HG03432 (cell line): ENCODE measurements around the gene OLR1.
A peak's percentile ranks its signal among the peaks of the same experiment; 100 is the strongest.

Experiments used
- ATAC-seq: cut with Tn5 transposase; IDR thresholded peaks from one replicate; pipeline ENCODE4 v1.9.1; 2021; ENCODE audit warnings: mild to moderate bottlenecking, moderate library complexity; ENCODE audit not compliant: unreplicated experiment

The OLR1 gene

DNA sequence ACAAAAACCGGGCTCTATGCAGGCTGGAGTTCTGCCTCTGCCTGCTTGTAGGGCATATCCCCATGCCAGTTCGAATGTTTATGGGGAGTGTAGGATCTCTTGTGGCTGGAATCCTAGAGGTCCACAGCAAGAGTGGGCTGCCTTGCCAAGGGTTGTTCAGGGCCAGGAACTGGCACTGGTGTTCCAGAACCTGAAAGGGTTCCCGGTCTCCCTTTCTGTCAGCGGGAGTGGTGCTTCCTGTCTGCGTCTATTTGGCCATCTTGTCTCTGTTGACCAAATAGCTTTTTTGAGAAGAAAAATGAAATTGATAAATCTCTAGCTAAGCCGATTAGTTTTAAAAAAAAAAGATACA is 17.8 kb downstream of the OLR1 start:
- no peak for ATAC-seq

- ATAC-seq: peak; percentile 67
Measured at GRCh38 chr12:10153271-10154144, 18.4 kb downstream of the OLR1 start.

DNA sequence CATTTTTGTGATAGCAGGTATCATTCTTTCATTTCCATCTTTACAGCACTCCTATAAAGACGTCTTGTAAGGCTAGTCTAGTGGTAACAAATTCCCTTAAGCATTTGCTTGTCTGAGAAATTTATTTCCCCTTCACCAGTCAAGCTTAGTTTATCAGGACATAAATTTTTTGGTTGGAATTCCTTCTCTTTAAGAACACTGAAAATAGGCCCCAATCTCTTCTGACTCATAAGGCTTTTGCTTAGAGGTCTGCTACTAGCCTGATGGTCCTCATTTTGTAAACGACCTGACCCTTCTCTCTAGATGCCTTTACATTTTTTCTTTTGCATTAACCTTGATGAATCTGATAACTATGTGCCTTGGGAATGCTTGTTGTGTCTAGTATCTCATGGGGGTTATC is 20.3 kb downstream of the OLR1 start:
- ATAC-seq: no peak

DNA sequence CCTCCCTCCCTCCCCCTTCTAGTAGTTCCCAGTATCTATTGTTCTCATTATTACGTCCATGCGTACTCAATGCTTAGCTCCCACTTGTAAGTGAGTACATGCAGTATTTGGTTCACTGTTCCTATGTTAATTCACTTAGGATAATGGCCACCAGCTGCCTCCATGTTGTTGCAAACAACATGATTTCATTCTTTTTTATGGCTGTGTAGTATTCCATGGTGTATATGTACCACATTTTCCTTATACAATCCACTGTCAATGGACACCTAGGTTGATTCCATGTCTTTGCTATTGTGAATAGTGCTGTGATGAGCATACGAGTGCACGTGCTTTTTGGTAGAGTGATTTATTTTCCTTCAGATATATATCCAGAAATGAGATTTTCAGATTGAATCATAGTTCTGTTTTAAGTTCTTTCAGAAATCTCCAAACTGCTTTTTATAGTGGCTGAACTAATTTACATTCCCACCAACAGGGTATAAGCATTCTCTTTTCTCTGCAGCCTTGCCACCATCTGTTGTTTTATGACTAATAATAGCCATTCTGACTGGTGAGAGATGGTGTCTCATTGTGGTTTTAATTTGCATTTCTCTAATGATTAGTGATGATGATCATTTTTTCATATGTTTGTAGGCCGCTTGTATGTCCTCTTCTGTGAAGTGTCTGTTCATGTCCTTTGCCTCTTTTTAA is 24.1 kb downstream of the OLR1 start:
- ATAC-seq: peak; percentile 88

DNA sequence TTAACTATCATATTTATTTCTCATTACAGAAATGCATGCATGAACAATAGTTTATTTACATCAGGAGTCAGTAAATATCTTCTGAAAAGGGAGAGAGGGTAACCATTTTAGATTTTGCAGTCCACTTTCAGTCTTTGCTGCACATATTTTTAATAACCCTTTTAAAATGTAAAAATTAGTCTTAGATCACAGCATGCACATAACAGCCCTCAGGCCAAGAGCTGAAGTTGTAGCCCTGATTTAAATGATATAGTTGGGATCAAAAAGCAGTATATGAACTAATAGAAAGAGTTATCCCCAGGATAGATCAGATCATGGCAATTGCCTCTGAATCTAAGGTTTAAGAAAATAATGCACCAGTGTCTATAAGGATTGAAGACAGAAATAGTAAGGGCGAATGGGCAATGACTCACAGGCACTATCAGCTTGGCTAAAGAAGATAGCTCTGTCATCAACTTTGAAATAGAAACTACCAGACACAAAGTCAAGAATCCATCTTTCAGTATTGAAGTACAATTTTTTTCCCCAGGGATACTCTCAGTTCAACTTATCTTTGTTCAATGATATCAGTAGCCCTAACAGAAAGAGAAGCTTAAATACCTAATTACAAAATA is 28.8 kb downstream of the OLR1 start:
- no peak for ATAC-seq

DNA sequence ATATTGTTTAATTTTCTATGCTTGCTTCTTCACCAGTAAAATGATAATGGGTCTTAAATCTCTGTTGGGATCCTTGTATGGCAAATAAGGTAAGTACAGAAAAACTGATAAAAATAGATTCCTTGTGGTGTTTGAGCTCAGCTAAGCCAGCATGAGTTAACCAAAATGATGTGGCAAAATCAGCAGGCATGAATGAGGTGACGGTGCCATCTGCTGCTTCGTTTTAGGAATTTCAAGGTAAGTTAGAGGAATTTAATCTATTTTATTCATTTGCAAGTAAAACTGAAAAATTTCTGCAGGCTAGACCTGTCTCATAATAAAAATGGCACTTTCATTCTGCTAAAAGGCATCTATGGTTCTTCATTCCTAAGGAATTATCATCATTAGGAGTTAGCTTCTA is 31.9 kb downstream of the OLR1 start:
- no peak for ATAC-seq

DNA sequence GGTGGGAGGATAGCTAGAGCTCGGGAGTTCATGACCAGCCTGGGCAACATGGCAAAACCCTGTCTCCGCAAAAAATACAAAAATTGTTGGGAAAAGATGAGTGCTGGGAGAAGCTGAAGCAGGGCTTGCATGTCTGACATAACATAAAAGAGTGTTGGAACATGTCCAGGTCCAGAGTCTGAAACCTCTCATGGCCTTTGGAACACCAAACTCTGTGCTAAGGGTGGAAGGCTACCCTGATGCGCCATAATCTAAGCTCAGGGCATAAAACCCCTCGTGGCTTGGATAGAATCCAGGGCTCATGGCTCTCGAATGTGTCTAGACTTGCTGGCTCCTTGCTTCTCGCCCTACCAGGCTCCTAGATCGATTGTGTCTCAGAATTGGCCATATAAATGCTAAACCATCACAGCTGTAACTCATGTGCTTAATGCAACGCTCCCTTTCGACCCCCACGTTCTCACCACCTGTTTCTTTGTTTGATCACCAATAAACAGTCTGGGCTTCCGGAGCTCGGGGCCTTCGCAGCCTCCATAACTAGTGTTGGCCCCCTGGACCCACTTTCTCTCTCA is 35.2 kb downstream of the OLR1 start:
- ATAC-seq: no peak

- no peak for ATAC-seq
Measured at GRCh38 chr12:10135126-10135525, 36.8 kb downstream of the OLR1 start.

GRCh38 chr12:10132850-10133370 is 39.0 kb downstream of the OLR1 start:
- ATAC-seq: no peak

- ATAC-seq: no peak
Measured at GRCh38 chr12:10131111-10131690, 40.7 kb downstream of the OLR1 start.

- peak; percentile 89 for ATAC-seq
Measured at GRCh38 chr12:10130042-10130441, 41.9 kb downstream of the OLR1 start, which contains the start of gene CLEC7A. TSS of gene CLEC7A (minus strand) at chr12:10130199. CDS start at chr12:10130082, 117 bp downstream.

DNA sequence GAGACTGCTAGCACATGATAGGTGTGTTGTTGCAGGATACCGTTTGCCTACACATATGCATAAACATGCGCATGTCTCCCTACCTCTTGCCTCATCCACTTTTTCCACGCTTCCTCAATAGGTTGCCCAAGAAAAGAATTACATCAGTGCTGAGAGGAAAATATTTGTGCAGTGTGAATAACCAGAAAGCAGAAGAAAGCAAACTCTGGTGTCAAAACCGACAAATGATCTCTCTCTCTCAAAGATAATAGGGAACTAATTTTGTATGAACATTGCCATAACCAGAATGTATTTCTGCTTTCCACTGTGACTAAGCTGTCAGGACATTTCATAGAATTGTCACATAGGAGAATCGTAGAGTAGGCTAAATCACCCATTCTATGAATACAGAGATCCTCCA is 43.2 kb downstream of the OLR1 start:
- ATAC-seq: no peak

GRCh38 chr12:10126413-10126812 is 45.5 kb downstream of the OLR1 start:
- ATAC-seq: no peak

- no peak for ATAC-seq
Measured at GRCh38 chr12:10122689-10123088, 49.2 kb downstream of the OLR1 start.

DNA sequence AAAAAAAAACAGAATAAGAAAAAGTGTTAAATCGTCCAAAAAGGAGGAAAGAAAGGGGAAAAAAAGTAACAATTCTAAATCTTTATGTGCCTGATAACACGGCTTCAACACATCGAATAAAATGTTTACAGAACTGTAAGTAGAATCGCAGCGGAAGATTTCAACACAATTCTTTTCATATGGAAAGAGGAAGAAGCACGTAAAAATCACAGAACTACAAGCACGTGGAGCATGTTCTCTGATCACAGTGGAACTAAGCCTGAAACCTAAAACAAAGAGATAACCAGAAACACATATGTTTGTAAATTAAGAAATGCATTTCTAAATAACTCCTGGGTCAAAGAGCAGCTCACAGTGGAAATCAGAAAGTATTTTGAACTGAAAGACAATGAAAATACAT is 50.7 kb downstream of the OLR1 start:
- no peak for ATAC-seq

GRCh38 chr12:10119066-10119465 is 52.9 kb downstream of the OLR1 start:
- no peak for ATAC-seq

- no peak for ATAC-seq
Measured at GRCh38 chr12:10115890-10116289, 56.0 kb downstream of the OLR1 start.

- no peak for ATAC-seq
Measured at GRCh38 chr12:10115311-10115710, 56.6 kb downstream of the OLR1 start.

GRCh38 chr12:10113920-10114319 is 58.0 kb downstream of the OLR1 start:
- ATAC-seq: no peak

GRCh38 chr12:10113075-10113474 is 58.9 kb downstream of the OLR1 start:
- no peak for ATAC-seq

DNA sequence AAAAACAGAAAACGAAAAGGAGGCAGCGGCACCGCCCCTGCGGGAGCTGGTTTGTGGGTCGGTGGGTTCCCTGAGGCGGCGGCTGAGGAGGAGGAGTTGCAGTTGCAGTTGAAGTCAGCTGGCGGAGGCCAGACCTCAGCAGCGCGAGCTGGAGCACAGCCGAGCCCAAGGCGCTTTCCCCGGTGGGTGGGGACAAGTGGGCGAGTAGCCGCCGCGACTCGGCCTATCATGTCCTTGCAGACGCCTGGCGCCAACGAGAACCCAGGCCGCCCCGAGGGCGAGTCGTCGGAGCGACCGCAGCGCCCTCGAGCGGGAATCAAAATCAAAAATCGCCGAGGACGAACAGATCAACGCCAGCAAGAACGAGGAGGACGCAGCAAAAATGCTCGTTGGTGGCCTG is 60.5 kb downstream of the OLR1 start:
- ATAC-seq: no peak
